ENCODE measurements around the gene PDGFRB.

DNA sequence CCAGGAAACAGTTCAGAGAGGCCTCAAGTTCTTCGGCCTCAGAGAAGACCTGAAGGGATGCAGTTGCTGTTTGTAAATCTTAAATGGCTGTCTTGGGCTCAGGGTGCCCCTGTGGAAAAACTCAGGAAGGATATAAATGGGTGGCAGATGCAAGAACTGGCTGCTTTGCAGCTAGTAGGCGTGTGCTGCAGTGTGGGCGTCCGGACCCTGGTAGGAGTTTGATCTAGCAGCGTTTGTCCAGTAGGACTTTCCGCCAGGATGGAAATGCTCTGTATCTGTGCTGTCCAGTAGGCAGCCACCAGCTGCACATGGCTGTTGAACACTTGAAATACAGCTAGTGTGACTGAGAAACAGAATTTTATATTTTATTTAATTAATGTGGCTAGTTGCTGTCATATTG, 18.6 kb upstream of the PDGFRB start:
- TF ChIP-seq ZNF639 (CRISPR knock-in tag; conservative IDR thresholded peaks at IDR 0.05 in 1 of 2, IDR thresholded peaks at IDR 0.05 in 1 of 2) (no peak), FOSL1 (tag; conservative IDR thresholded peaks at IDR 0.05) (no peak), SMARCE1 (IDR thresholded peaks at IDR 0.05) (no peak), ZNF274 (IDR thresholded peaks at IDR 0.05; ENCODE audit: borderline replicate concordance, low read depth, low read length) (no peak), HMGN3 (IDR thresholded peaks at IDR 0.05; ENCODE audit: borderline replicate concordance, extremely low read depth, insufficient read length, low read depth, low read length) (no peak), HIVEP1 (CRISPR knock-in tag; IDR thresholded peaks at IDR 0.05) (no peak)
- TF ChIP-seq, protein P1, sequence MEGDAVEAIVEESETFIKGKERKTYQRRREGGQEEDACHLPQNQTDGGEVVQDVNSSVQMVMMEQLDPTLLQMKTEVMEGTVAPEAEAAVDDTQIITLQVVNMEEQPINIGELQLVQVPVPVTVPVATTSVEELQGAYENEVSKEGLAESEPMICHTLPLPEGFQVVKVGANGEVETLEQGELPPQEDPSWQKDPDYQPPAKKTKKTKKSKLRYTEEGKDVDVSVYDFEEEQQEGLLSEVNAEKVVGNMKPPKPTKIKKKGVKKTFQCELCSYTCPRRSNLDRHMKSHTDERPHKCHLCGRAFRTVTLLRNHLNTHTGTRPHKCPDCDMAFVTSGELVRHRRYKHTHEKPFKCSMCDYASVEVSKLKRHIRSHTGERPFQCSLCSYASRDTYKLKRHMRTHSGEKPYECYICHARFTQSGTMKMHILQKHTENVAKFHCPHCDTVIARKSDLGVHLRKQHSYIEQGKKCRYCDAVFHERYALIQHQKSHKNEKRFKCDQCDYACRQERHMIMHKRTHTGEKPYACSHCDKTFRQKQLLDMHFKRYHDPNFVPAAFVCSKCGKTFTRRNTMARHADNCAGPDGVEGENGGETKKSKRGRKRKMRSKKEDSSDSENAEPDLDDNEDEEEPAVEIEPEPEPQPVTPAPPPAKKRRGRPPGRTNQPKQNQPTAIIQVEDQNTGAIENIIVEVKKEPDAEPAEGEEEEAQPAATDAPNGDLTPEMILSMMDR (IDR thresholded peaks at IDR 0.05 in 2 of 3, conservative IDR thresholded peaks at IDR 0.05 in 1 of 3; ENCODE audit: insufficient read depth in 2 of 3, low read depth in 1 of 3, low read length in 3 of 3) = no peak
